Heart left ventricle (tissue), 13 donors: ENCODE measurements around the gene GJD4.

Source experiments
- POLR2A ChIP-seq, 2 donors: fragments of 450-650 bp; IDR thresholded peaks; one replicate each; pipeline ENCODE4 v1.6.1; 2017; ENCODE audit warnings: antibody characterized with exemption in 2 of 2, mild to moderate bottlenecking in 2 of 2, moderate library complexity in 2 of 2
- TF ChIP-seq, protein P1 (sequence below), 12 donors: fragments of 200-600 bp; sonication (generic) in 4 of 12; IDR thresholded peaks; one replicate each; pipeline versions ENCODE4 v1.5.0 to v1.8.0; 2018 to 2022; ENCODE audit warnings: antibody characterized with exemption in 12 of 12, mild to moderate bottlenecking in 5 of 12
- donor health status: ischemic (EF 13 %, LVEDD 7.1; RV severe dilation, severe dysfunction).
- donor health status: DM: no; HTN: yes; CAD: no.
- donor health status: DM: no; HTN: no; CAD: no.
- donor health status: ischemic (EF 25% LVEDD 6.9; RV normal size, moderate dysfunction).
- donor health status: ischemic (EF 25% LVEDD 5.7; RV mildly dilated, moderate dysfunction).
- donor health status: ischemic (EF 35%, LVEDD 5.7; RV mildly dilated, moderate dysfunction).
- donor health status: nonischemic (EF 11% LVEDD 7.7; RV severe dilation, severe dysfunction).
- donor health status: DM: yes; HTN: yes; CAD: no.
- donor health status: PGD.
- donor health status: ischemic (EF 29% LVEDD 5.4; RV normal size, mild dysfunction).
- donor health status: nonischemic (EF 23%, LVEDD 6.1; RV moderate dilation, normal function).

DNA sequence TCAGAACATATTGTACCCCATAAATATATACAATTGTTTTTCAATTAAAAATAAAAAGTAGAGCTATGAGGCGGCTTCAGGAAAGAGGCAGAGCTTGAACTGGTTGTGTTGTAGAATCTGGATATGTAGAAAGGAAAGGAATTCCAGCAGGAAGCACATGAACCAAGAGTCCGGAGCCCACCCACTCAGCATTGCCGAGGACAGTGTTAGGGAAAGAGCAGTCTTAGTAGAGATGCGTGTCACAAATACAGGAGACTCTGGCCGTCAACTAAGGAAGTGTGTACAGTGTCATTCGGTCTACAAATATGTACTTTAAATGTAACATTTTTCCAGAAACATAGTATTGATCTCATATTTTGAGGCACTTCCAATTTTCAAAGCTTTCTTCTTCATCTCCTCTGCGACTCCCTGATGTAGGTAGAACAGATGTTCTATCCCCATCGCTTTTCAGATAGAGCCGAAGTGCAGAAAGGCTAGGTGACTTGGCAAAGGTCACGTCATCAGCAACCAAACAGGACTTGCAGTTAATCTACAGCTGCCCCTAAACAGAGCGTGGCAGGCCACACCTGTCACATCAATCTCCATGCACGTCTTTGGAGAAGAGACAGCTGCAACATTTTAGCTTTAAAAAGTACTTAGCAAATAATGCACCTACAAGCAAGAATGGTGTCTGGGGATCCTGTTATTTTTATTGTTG lies 25.3 kb upstream of the GJD4 start:
- TF ChIP-seq, protein P1, sequence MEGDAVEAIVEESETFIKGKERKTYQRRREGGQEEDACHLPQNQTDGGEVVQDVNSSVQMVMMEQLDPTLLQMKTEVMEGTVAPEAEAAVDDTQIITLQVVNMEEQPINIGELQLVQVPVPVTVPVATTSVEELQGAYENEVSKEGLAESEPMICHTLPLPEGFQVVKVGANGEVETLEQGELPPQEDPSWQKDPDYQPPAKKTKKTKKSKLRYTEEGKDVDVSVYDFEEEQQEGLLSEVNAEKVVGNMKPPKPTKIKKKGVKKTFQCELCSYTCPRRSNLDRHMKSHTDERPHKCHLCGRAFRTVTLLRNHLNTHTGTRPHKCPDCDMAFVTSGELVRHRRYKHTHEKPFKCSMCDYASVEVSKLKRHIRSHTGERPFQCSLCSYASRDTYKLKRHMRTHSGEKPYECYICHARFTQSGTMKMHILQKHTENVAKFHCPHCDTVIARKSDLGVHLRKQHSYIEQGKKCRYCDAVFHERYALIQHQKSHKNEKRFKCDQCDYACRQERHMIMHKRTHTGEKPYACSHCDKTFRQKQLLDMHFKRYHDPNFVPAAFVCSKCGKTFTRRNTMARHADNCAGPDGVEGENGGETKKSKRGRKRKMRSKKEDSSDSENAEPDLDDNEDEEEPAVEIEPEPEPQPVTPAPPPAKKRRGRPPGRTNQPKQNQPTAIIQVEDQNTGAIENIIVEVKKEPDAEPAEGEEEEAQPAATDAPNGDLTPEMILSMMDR (IDR thresholded peaks at IDR 0.05): no peak
- TF ChIP-seq POLR2A (IDR thresholded peaks at IDR 0.05): no peak
